A673 (cell line): Measurements from ENCODE around the gene ZNF337. TPM values are rescaled to one million over a fixed set of nuclear protein-coding genes. Genes with fewer than 3 reads are reported as not detected.

ENCODE experiments used
- BruUV-seq: library from RNA; stranded (reverse); fragments of 400-500 nt; replicated peaks from 2 replicates; lab custom pipeline; 2021; lab: Mats Ljungman, UMichigan
- CTCF ChIA-PET: fragments of 300-600 bp; sonication (Branson Sonifier 250); formaldehyde crosslinking; loops from one replicate; lab custom pipeline; 2022; ENCODE audit warnings: antibody characterized with exemption; lab: Charles Lee
- POLR2A ChIA-PET: fragments of 300-600 bp; sonication (Branson Sonifier 250); formaldehyde crosslinking; loops from one replicate; lab custom pipeline; 2022; ENCODE audit warnings: antibody characterized with exemption; ENCODE audit not compliant: low non-redundant PET; lab: Charles Lee
- DNase-seq: peaks from one replicate; pipeline ENCODE4 v3.0.0-alpha.2; 2015; ENCODE audit warnings: low spot score
- H3K27ac ChIP-seq: fragments of 200-600 bp; sonication (generic); 2 replicates; pipeline ENCODE4 v1.5.1; 2016; ENCODE audit warnings: mixed run types, low read depth, mild to moderate bottlenecking, mixed read lengths, antibody characterized with exemption, low read length; ENCODE audit not compliant: poor library complexity, severe bottlenecking
- H3K27me3 ChIP-seq: fragments of 200-600 bp; sonication (generic); replicated peaks from 2 replicates; pipeline ENCODE4 v1.6.1; 2017; ENCODE audit warnings: mixed run types, low read depth, mild to moderate bottlenecking, mixed read lengths, antibody characterized with exemption, low read length; ENCODE audit not compliant: insufficient read depth, poor library complexity
- H3K36me3 ChIP-seq: fragments of 200-600 bp; sonication (generic); 2 replicates; pipeline ENCODE4 v1.6.1; 2016; ENCODE audit warnings: mixed run types, mild to moderate bottlenecking, mixed read lengths, antibody characterized with exemption, low read length; ENCODE audit not compliant: insufficient read depth, poor library complexity, severe bottlenecking
- H3K4me1 ChIP-seq: fragments of 200-600 bp; sonication (generic); 2 replicates; pipeline ENCODE4 v1.6.1; 2017; ENCODE audit warnings: mixed run types, mild to moderate bottlenecking, mixed read lengths, antibody characterized with exemption, low read length; ENCODE audit not compliant: insufficient read depth, poor library complexity, severe bottlenecking
- H3K4me3 ChIP-seq: fragments of 200-600 bp; sonication (generic); 2 replicates; pipeline ENCODE4 v1.5.1; 2016; ENCODE audit warnings: low read depth, mixed run types, mild to moderate bottlenecking, mixed read lengths, low read length; ENCODE audit not compliant: poor library complexity, severe bottlenecking
- H3K9me3 ChIP-seq: fragments of 200-600 bp; sonication (generic); 2 replicates; pipeline ENCODE4 v1.6.1; 2016; ENCODE audit warnings: mixed run types, low read depth, mild to moderate bottlenecking, mixed read lengths, antibody characterized with exemption, low read length; ENCODE audit not compliant: poor library complexity, severe bottlenecking
- CTCF ChIP-seq: fragments of 300-800, 200-600 bp; sonication (generic); conservative IDR thresholded peaks from 2 replicates; pipeline ENCODE4 v1.5.1; 2017; ENCODE audit warnings: low read depth, mild to moderate bottlenecking, antibody characterized with exemption, low read length, moderate library complexity, mixed read lengths
- EZH2 ChIP-seq: fragments of 200-600 bp; sonication (generic); IDR thresholded peaks from 2 replicates; pipeline ENCODE4 v1.6.1; 2017; ENCODE audit warnings: borderline replicate concordance, low read depth, mild to moderate bottlenecking, mixed read lengths, antibody characterized with exemption, low read length; ENCODE audit not compliant: poor library complexity, severe bottlenecking
- intact Hi-C: fragments of 100-400 bp; cut with micrococcal nuclease; formaldehyde crosslinking; loops from one replicate; pipeline ENCODE4 v1.10.0; 2022; ENCODE audit not compliant: unreplicated experiment
- total RNA-seq: library from RNA; stranded (reverse); gene quantifications from 2 replicates; pipeline ENCODE4 v1.2.3, GENCODE V29; 2021

Gene ZNF337
- total RNA-seq, 1 experiment from 2014 or later: 17.9 TPM

- no peak for TF ChIP-seq EZH2
- TF ChIP-seq CTCF: no peak
- Histone ChIP-seq H3K36me3 (no peaks in the 10 kb centered on the region), H3K27me3 (no peaks in the 10 kb centered on the region), H3K27ac (no peak overlapping the region), H3K4me1 (no peaks in the 10 kb centered on the region), H3K4me3 (no peak overlapping the region), H3K9me3 (no peaks in the 10 kb centered on the region)
- ChIA-PET CTCF (no interaction called here), POLR2A (no interaction called here)
- no TSS peak for BruUV-seq
- no peak for DNase-seq
- intact Hi-C loops: no loop called here
Observed at GRCh38 chr20:25744261-25744660, 47.6 kb upstream of the ZNF337 start.

- Histone ChIP-seq H3K4me3 (no peak overlapping the region), H3K36me3 (no peaks in the 10 kb centered on the region), H3K4me1 (no peaks in the 10 kb centered on the region), H3K27me3 (peaks cover 4% of the 10 kb centered on the region), H3K27ac (no peak overlapping the region), H3K9me3 (no peaks in the 10 kb centered on the region)
- BruUV-seq: no TSS peak
- CTCF ChIA-PET: no interaction called here
- intact Hi-C loops: no loop called here
- no peak for TF ChIP-seq CTCF
- TF ChIP-seq EZH2: no peak
- POLR2A ChIA-PET: no interaction called here
- DNase-seq: no peak
Observed at GRCh38 chr20:25741088-25741487, 44.4 kb upstream of the ZNF337 start.

GRCh38 chr20:25739615-25740320 lies 43.1 kb upstream of the ZNF337 start:
- CTCF ChIA-PET: no interaction called here
- TF ChIP-seq CTCF: no peak
- no peak for TF ChIP-seq EZH2
- no peak overlapping the region for H3K4me3 ChIP-seq
- H3K36me3 ChIP-seq: no peaks in the 10 kb centered on the region
- no peak for DNase-seq
- H3K4me1 ChIP-seq: no peaks in the 10 kb centered on the region
- intact Hi-C loops: no loop called here
- no TSS peak for BruUV-seq
- peaks cover 4% of the 10 kb centered on the region for H3K27me3 ChIP-seq
- H3K27ac ChIP-seq: no peak overlapping the region
- POLR2A ChIA-PET: no interaction called here
- H3K9me3 ChIP-seq: no peaks in the 10 kb centered on the region
